ENCODE results near the gene SLC10A1. TPM values are rescaled to one million over a fixed set of nuclear protein-coding genes. Genes with fewer than 3 reads are reported as not detected.

The SLC10A1 gene
- total and polyA plus RNA-seq, 2 of the 4 experiments (the other 2 are of a cell fraction) = 0.03 TPM; not detected in 1

DNA sequence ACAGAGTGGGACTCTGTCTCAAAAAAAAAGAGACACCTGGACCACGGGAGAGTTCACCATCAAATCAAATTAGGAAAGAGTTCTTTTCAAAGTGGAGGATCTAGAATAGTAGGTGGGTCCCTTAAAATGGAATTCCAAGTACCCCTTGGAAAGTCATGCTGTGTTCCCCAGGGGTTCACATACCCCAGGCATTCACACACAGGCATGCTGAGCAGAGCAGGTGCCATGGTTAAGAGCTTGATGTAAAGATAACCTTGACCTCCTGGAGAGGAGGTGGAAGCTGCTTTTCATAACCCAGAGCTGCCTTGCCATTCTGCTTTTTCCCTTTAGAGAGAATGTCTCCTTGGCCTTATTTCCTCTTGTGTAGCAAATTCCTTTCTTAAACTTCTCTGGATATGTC is 44.3 kb downstream of the SLC10A1 start:
- Histone ChIP-seq H2AK9ac (replicated peaks; ENCODE audit: low read depth, low read length, poor library complexity) (no peak overlapping the region), H2BK120ac (ENCODE audit: low read depth, low read length) (no peak overlapping the region), H3K18ac (ENCODE audit: low read depth, low read length) (no peak overlapping the region), H4K8ac (ENCODE audit: low read depth in 2 of 2, low read length in 2 of 2) (no peak overlapping the region), H2BK15ac (ENCODE audit: low read depth, low read length) (no peak overlapping the region), H3K9me1 (ENCODE audit: insufficient read depth, low read length) (no peaks in the 10 kb centered on the region), H2BK20ac (ENCODE audit: low read depth, low read length) (no peak overlapping the region), H3K79me1 (ENCODE audit: low read depth in 1 of 2, low read length in 2 of 2) (no peaks in the 10 kb centered on the region), H2BK5ac (ENCODE audit: low read depth, low read length, poor library complexity, severe bottlenecking) (no peak overlapping the region), H4K5ac (ENCODE audit: low read depth, low read length) (no peak overlapping the region), H4K20me1 (ENCODE audit: insufficient read depth, low read length) (no peaks in the 10 kb centered on the region), H3K9me3 (ENCODE audit: control insufficient read depth, insufficient read depth, low read length) (no peaks in the 10 kb centered on the region), H3K56ac (ENCODE audit: extremely low read depth, insufficient read depth, low read length) (no peak overlapping the region), H3K14ac (replicated peaks; ENCODE audit: low read depth, low read length) (no peak overlapping the region), H2AFZ (replicated peaks; ENCODE audit: low read length, poor library complexity) (no peak overlapping the region), H3K36me3 (ENCODE audit: control insufficient read depth, insufficient read depth, low read length) (no peaks in the 10 kb centered on the region), H2AK5ac (ENCODE audit: low read depth, low read length) (no peak overlapping the region), H3K27me3 (ENCODE audit: control insufficient read depth, insufficient read depth, low read length) (peaks cover 2% of the 10 kb centered on the region; the same call in 1 of the 2 replicates), H3K4me2 (ENCODE audit: low read depth, low read length) (no peak overlapping the region), H3K23ac (ENCODE audit: low read depth, low read length) (no peak overlapping the region), H3K27ac (ENCODE audit: insufficient read depth, low read length) (no peak overlapping the region), H3K4ac (ENCODE audit: low read depth, low read length) (no peak overlapping the region), H3K4me3 (ENCODE audit: insufficient read depth, low read depth, low read length) (no peak overlapping the region), H3K4me1 (ENCODE audit: control insufficient read depth, insufficient read depth, low read length) (peaks cover 1% of the 10 kb centered on the region; the same call in 1 of the 2 replicates), H3K9ac (ENCODE audit: low read depth, low read length) (no peak overlapping the region), H4K91ac (ENCODE audit: insufficient read depth, low read depth, low read length) (no peak overlapping the region)
- BruUV-seq (replicated peaks) = no TSS peak
- dilution Hi-C loops (cut with HindIII; ENCODE audit: low sequenced_read_pairs, unreplicated experiment) = no loop called here
- TF ChIP-seq RAD21 (IDR thresholded peaks at IDR 0.05; ENCODE audit: low read length) (no peak), RFX5 (IDR thresholded peaks at IDR 0.05; ENCODE audit: low read depth, low read length) (no peak), MAFK (IDR thresholded peaks at IDR 0.05; ENCODE audit: low read depth, low read length) (no peak), POLR2A (IDR thresholded peaks at IDR 0.05; ENCODE audit: low read depth, low read length) (no peak), BHLHE40 (IDR thresholded peaks at IDR 0.05; ENCODE audit: low read depth, low read length) (no peak), RCOR1 (IDR thresholded peaks at IDR 0.05; ENCODE audit: insufficient replicate concordance, low read length) (no peak), CEBPB (IDR thresholded peaks at IDR 0.05; ENCODE audit: low read depth, low read length) (no peak), MAZ (IDR thresholded peaks at IDR 0.05; ENCODE audit: borderline replicate concordance, low read depth, low read length) (no peak), CHD1 (IDR thresholded peaks at IDR 0.05; ENCODE audit: low read depth, low read length) (no peak), MXI1 (IDR thresholded peaks at IDR 0.05; ENCODE audit: borderline replicate concordance, low read depth, low read length) (no peak), NFE2L2 (IDR thresholded peaks at IDR 0.05; ENCODE audit: low read depth, low read length) (no peak), FOS (IDR thresholded peaks at IDR 0.05; ENCODE audit: low read depth, low read length) (no peak), SMC3 (IDR thresholded peaks at IDR 0.05; ENCODE audit: low read depth, low read length) (no peak)
- TF ChIP-seq, protein P1, sequence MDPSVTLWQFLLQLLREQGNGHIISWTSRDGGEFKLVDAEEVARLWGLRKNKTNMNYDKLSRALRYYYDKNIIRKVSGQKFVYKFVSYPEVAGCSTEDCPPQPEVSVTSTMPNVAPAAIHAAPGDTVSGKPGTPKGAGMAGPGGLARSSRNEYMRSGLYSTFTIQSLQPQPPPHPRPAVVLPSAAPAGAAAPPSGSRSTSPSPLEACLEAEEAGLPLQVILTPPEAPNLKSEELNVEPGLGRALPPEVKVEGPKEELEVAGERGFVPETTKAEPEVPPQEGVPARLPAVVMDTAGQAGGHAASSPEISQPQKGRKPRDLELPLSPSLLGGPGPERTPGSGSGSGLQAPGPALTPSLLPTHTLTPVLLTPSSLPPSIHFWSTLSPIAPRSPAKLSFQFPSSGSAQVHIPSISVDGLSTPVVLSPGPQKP (IDR thresholded peaks at IDR 0.05; ENCODE audit: borderline replicate concordance, low read depth, low read length) = no peak
- TF ChIP-seq, protein P2, sequence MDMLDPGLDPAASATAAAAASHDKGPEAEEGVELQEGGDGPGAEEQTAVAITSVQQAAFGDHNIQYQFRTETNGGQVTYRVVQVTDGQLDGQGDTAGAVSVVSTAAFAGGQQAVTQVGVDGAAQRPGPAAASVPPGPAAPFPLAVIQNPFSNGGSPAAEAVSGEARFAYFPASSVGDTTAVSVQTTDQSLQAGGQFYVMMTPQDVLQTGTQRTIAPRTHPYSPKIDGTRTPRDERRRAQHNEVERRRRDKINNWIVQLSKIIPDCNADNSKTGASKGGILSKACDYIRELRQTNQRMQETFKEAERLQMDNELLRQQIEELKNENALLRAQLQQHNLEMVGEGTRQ (IDR thresholded peaks at IDR 0.05; ENCODE audit: low read depth, low read length) = no peak
- TF ChIP-seq, protein P3, sequence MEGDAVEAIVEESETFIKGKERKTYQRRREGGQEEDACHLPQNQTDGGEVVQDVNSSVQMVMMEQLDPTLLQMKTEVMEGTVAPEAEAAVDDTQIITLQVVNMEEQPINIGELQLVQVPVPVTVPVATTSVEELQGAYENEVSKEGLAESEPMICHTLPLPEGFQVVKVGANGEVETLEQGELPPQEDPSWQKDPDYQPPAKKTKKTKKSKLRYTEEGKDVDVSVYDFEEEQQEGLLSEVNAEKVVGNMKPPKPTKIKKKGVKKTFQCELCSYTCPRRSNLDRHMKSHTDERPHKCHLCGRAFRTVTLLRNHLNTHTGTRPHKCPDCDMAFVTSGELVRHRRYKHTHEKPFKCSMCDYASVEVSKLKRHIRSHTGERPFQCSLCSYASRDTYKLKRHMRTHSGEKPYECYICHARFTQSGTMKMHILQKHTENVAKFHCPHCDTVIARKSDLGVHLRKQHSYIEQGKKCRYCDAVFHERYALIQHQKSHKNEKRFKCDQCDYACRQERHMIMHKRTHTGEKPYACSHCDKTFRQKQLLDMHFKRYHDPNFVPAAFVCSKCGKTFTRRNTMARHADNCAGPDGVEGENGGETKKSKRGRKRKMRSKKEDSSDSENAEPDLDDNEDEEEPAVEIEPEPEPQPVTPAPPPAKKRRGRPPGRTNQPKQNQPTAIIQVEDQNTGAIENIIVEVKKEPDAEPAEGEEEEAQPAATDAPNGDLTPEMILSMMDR (conservative IDR thresholded peaks at IDR 0.05; ENCODE audit: low read depth, low read length) = no peak
- in situ Hi-C loops (cut with MboI; ENCODE audit: low sequenced_read_pairs) = no loop called here
- intact Hi-C loops (cut with micrococcal nuclease) = no loop called here
- ATAC-seq (ENCODE audit: low read depth) = no peak
- POLR2A ChIA-PET (ENCODE audit: unreplicated experiment) = no interaction called here
- no peak for DNase-seq
- no CpG with 5 or more reads among the region's 1 CpG for WGBS, 2 experiments (ENCODE audit: extremely low coverage in 2 of 2, insufficient read length in 1 of 2)
- CTCF ChIA-PET = no interaction called here
